ENCODE measurements around the gene LRRC17.

LRRC17 gene

GRCh38 chr7:102988631-102989560 lies 76.1 kb downstream of the LRRC17 start:
- DNase-seq (ENCODE audit: low read depth, low spot score): no peak

- DNase-seq (ENCODE audit: low read depth, low spot score): no peak
Measured at GRCh38 chr7:102990642-102991041, 77.8 kb downstream of the LRRC17 start.

- DNase-seq (ENCODE audit: low read depth, low spot score): no peak
Measured at GRCh38 chr7:102991077-102991539, 78.3 kb downstream of the LRRC17 start.

- DNase-seq (ENCODE audit: low read depth, low spot score): no peak
Measured at GRCh38 chr7:102991540-102992214, 78.9 kb downstream of the LRRC17 start.

- no peak for DNase-seq (ENCODE audit: low read depth, low spot score)
Measured at GRCh38 chr7:102992509-102992937, 79.7 kb downstream of the LRRC17 start.

- no peak for DNase-seq (ENCODE audit: low read depth, low spot score)
Measured at GRCh38 chr7:102992938-102993717, 80.3 kb downstream of the LRRC17 start.

GRCh38 chr7:102993718-102994029 lies 80.9 kb downstream of the LRRC17 start:
- DNase-seq (ENCODE audit: low read depth, low spot score): no peak

GRCh38 chr7:102994567-102994966 lies 81.8 kb downstream of the LRRC17 start:
- no peak for DNase-seq (ENCODE audit: low read depth, low spot score)
